ENCODE measurements around the gene NUBPL. TPM values are rescaled to one million over a fixed set of nuclear protein-coding genes. Genes with fewer than 3 reads are reported as not detected.
"Not testable (repeated sequence)": the region's sequence is repeated elsewhere in the genome, so short reads cannot be mapped to it uniquely, and the experiment has no call there.

NUBPL gene
- total RNA-seq, 2 donors from 2014 or later = 9.2 to 30.0 TPM

DNA sequence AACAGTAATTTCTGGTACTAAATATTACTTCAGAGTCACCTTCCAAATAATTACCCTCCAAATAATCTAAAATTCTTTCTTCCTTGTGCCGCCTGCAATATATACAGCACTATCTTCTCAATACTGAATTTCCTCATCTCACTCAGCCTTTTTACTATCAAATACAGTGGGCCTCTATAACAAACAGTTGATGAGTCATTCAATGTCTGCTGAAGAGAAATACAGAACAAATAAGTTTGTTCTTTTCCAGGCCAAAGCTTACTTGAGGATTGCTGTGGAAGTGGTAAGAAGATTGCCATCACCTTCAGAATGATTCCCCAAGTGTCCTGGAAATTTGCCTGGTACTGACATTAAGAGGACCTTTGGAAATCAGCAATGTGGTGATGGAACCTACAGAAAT lies 297.7 kb downstream of the NUBPL start:
- no peak for ATAC-seq (ENCODE audit: insufficient number of reproducible peaks, low FRiP score, low read depth)

DNA sequence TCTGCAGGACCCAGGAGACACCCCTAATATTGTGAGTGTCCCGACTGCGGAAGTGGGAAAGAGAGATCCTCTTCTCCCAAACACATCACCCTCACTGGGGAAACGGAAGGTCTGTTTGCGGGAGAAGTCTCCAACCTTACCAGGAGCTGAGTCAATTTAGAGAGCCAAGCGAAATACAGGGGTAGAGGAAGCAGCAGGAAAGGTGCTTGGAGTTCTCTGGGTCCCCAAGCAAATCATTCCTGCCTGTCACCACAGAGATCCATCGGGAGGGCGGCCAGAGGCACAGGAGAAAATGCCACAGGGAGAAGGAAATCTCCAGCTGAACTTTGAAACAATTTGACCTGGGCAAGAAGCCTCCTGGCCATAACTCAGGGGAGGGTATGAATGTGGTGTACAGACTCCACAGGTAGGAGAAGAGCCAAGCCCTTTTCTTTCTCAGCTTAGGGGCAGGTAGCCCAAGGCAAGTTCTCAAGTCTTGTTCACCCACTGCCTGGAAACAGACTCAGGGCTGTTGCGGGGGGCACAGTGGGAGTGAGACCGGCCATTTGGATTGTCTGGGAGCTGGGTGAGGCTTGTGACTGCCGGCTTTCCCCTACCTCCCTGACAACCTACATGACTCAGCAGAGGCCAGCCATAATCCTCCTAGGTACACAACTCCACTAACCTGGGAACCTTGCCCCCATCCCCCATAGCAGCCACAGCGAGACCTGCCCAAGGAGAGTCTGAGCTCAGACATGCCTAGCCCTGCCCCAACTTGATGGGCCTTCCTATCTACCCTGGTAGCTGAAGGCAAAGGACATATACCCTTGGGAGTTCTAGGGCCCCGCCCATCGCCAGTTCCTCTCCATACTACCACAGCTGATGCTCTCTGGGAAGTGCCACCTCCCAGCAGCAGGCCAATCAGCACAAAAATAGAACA lies 304.0 kb downstream of the NUBPL start:
- ATAC-seq (ENCODE audit: insufficient number of reproducible peaks, low FRiP score, low read depth) (no peak), DNase-seq (ENCODE audit: low spot score) (no peak)
- Histone ChIP-seq H3K4me3 (no peak overlapping the region), H3K27ac (no peak overlapping the region), H3K27me3 (replicated peaks; ENCODE audit: insufficient read depth) (no peaks in the 10 kb centered on the region), H3K9me3 (peaks cover 13% of the 10 kb centered on the region), H3K4me1 (ENCODE audit: control insufficient read depth in 1 of 2, low read depth in 2 of 2) (no peaks in the 10 kb centered on the region), H3K36me3 (no peaks in the 10 kb centered on the region)
- TF ChIP-seq, protein P1, sequence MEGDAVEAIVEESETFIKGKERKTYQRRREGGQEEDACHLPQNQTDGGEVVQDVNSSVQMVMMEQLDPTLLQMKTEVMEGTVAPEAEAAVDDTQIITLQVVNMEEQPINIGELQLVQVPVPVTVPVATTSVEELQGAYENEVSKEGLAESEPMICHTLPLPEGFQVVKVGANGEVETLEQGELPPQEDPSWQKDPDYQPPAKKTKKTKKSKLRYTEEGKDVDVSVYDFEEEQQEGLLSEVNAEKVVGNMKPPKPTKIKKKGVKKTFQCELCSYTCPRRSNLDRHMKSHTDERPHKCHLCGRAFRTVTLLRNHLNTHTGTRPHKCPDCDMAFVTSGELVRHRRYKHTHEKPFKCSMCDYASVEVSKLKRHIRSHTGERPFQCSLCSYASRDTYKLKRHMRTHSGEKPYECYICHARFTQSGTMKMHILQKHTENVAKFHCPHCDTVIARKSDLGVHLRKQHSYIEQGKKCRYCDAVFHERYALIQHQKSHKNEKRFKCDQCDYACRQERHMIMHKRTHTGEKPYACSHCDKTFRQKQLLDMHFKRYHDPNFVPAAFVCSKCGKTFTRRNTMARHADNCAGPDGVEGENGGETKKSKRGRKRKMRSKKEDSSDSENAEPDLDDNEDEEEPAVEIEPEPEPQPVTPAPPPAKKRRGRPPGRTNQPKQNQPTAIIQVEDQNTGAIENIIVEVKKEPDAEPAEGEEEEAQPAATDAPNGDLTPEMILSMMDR (IDR thresholded peaks at IDR 0.05) = no peak

More for the DNA sequence above, 297.7 kb downstream of the NUBPL start:
- H3K36me3 ChIP-seq = no peaks in the 10 kb centered on the region
- H3K4me1 ChIP-seq (ENCODE audit: control insufficient read depth in 1 of 2, low read depth in 2 of 2) = no peaks in the 10 kb centered on the region
- no peak for DNase-seq (ENCODE audit: low spot score)
- peaks cover 3% of the 10 kb centered on the region for H3K9me3 ChIP-seq
- TF ChIP-seq, protein P1 (IDR thresholded peaks at IDR 0.05) = no peak
- H3K27me3 ChIP-seq (replicated peaks; ENCODE audit: insufficient read depth) = no peaks in the 10 kb centered on the region
- no peak overlapping the region for H3K4me3 ChIP-seq
- no peak overlapping the region for H3K27ac ChIP-seq

DNA sequence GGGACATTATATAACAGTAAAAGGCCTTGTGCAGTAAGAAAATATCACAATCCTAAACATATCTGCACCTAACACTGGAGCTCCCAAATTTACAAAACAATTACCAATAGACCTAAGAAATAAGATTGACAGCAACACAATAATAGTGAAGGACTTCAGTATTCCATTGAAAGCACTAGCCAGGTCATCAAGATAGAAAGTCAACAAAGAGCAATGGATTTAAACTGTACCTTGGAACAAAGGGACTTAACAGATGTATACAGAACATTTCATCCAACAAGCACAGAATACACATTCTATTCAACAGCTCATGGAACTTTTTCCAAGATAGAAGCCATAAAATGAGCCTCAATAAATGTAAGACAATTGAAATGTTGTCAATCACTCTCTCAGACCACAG lies 306.4 kb downstream of the NUBPL start:
- TF ChIP-seq, protein P1 (IDR thresholded peaks at IDR 0.05) = no peak
- Histone ChIP-seq H3K4me1 (ENCODE audit: control insufficient read depth in 1 of 2, low read depth in 2 of 2) (no peaks in the 10 kb centered on the region), H3K27ac (no peak overlapping the region), H3K4me3 (no peak overlapping the region), H3K27me3 (replicated peaks; ENCODE audit: insufficient read depth) (no peaks in the 10 kb centered on the region), H3K9me3 (peaks cover 15% of the 10 kb centered on the region), H3K36me3 (no peaks in the 10 kb centered on the region)
- ATAC-seq (ENCODE audit: insufficient number of reproducible peaks, low FRiP score, low read depth) (no peak), DNase-seq (ENCODE audit: low spot score) (no peak)

DNA sequence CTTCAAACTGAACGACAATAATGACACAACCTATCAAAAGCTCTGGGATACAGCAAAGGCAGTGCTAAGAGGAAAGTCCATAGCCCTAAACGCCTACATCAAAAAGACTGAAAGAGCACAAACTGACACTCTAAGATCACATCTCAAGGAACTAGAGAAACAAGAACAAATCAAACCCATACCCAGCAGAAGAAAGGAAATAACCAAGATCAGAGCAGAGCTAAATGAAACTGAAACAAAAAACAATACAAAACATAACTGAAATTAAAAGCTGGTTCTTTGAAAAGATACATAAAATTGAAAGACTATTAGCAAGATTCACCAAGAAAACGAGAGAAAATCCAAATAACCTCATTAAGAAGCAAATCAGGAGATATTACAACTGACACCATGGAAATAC lies 306.9 kb downstream of the NUBPL start:
- H3K4me3 ChIP-seq; H3K27ac ChIP-seq; ATAC-seq (ENCODE audit: insufficient number of reproducible peaks, low FRiP score, low read depth); DNase-seq (ENCODE audit: low spot score); H3K27me3 ChIP-seq (replicated peaks; ENCODE audit: insufficient read depth); H3K4me1 ChIP-seq (ENCODE audit: control insufficient read depth in 1 of 2, low read depth in 2 of 2); H3K36me3 ChIP-seq: not testable (repeated sequence)
- peaks cover 14% of the 10 kb centered on the region for H3K9me3 ChIP-seq

DNA sequence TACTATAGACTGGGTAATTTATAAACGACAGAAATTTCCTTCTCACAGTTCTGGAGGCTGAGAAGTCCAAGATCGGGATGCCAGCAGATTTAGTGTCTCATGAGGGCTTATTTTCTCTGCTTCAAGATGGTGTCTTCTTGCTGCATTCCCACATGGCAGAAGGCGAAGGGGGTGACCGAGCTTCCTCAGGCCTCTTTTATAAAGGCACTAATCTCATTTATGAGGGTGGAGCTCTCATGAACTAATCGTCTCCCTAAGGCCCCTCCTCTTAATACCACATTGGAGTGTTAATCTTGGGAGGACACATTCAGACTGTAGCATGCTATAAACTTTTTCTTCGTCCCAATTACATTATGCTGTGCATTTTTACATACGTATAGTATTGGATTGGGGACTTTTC lies 315.5 kb downstream of the NUBPL start:
- H3K27ac ChIP-seq = no peak overlapping the region
- H3K4me1 ChIP-seq (ENCODE audit: control insufficient read depth in 1 of 2, low read depth in 2 of 2) = no peaks in the 10 kb centered on the region
- no peaks in the 10 kb centered on the region for H3K9me3 ChIP-seq
- no peaks in the 10 kb centered on the region for H3K36me3 ChIP-seq
- TF ChIP-seq, protein P1 (IDR thresholded peaks at IDR 0.05) = no peak
- no peaks in the 10 kb centered on the region for H3K27me3 ChIP-seq (replicated peaks; ENCODE audit: insufficient read depth)
- H3K4me3 ChIP-seq = no peak overlapping the region
- DNase-seq (ENCODE audit: low spot score) = no peak
- no peak for ATAC-seq (ENCODE audit: insufficient number of reproducible peaks, low FRiP score, low read depth)

All from thoracic aorta (tissue), 2 donors.